Sigmoid colon (tissue), 4 donors: Measurements from ENCODE around the gene PRKCA.

Experiments
- EP300 ChIP-seq, 4 donors: sonication (generic); formaldehyde crosslinking; IDR thresholded peaks; one replicate each; pipeline ENCODE4 v1.6.1; 2017; ENCODE audit warnings: antibody characterized with exemption in 4 of 4
- TF ChIP-seq, protein P1 (sequence below), 4 experiments: fragments of 450-650 bp in 3 of 4; fragments of 200-600 bp in 1 of 4; IDR thresholded peaks; one replicate each; pipeline ENCODE4 v1.5.1; 2016 to 2019; ENCODE audit warnings: antibody characterized with exemption in 4 of 4, mild to moderate bottlenecking in 3 of 4, moderate library complexity in 2 of 4

GRCh38 chr17:66401364-66401763, 99.0 kb downstream of the PRKCA start:
- no peak for TF ChIP-seq EP300 (IDR thresholded peaks at IDR 0.05)
- TF ChIP-seq, protein P1, sequence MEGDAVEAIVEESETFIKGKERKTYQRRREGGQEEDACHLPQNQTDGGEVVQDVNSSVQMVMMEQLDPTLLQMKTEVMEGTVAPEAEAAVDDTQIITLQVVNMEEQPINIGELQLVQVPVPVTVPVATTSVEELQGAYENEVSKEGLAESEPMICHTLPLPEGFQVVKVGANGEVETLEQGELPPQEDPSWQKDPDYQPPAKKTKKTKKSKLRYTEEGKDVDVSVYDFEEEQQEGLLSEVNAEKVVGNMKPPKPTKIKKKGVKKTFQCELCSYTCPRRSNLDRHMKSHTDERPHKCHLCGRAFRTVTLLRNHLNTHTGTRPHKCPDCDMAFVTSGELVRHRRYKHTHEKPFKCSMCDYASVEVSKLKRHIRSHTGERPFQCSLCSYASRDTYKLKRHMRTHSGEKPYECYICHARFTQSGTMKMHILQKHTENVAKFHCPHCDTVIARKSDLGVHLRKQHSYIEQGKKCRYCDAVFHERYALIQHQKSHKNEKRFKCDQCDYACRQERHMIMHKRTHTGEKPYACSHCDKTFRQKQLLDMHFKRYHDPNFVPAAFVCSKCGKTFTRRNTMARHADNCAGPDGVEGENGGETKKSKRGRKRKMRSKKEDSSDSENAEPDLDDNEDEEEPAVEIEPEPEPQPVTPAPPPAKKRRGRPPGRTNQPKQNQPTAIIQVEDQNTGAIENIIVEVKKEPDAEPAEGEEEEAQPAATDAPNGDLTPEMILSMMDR (IDR thresholded peaks at IDR 0.05): no peak
